ENCODE results near the gene RAPGEF3. TPM values are rescaled to one million over a fixed set of nuclear protein-coding genes. Genes with fewer than 3 reads are reported as not detected.

The RAPGEF3 gene
- total RNA-seq, 1 experiment from 2014 or later: 5.7 TPM

DNA sequence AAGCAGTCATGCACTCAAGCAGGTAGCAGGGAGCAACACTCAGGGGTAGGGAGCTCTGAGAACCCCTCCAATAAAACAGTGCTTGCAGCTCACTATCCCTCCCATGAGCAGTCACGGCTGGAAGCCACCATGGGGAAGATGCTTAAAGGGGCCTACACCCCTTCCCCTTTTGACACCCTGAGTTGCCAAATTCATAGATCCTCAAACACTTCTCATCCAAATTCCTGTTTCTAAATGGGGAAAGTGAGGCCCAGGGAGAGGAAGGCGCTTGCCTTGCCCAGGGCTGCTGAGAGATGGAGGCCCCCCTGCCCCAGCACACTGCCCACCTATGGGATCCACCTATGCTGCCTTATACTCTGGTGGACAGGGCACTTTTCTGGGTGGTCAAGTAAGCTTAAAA lies 26.2 kb downstream of the RAPGEF3 start:
- DNase-seq: no peak
- POLR2A ChIA-PET (ENCODE audit: unreplicated experiment): no interaction called here

DNA sequence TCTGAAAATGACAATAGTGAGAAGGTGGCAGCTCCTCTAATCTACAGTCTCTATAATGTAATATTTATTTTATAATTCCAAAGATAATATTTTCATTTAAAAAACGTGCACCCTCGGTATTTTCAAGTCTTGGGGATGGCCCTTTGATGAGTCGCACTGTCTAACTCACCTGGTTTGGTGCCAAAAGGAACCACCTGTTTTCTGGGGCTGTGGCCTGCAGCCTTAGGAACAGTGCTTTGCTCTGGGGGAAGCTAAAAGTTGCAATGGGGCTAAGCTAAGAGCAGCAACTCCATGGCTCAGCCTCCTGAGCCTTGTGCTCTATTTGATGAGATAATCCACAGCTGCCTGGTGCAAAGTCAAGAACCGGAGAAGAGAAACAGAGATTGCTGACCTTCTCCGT lies 27.0 kb downstream of the RAPGEF3 start:
- H3K36me3 ChIP-seq (ENCODE audit: low read depth): no peaks in the 10 kb centered on the region
- no peaks in the 10 kb centered on the region for H3K79me2 ChIP-seq (ENCODE audit: low read depth)
- no peak overlapping the region for H3K27ac ChIP-seq
- H4K20me1 ChIP-seq (ENCODE audit: insufficient read depth): no peaks in the 10 kb centered on the region
- TF ChIP-seq, protein P1, sequence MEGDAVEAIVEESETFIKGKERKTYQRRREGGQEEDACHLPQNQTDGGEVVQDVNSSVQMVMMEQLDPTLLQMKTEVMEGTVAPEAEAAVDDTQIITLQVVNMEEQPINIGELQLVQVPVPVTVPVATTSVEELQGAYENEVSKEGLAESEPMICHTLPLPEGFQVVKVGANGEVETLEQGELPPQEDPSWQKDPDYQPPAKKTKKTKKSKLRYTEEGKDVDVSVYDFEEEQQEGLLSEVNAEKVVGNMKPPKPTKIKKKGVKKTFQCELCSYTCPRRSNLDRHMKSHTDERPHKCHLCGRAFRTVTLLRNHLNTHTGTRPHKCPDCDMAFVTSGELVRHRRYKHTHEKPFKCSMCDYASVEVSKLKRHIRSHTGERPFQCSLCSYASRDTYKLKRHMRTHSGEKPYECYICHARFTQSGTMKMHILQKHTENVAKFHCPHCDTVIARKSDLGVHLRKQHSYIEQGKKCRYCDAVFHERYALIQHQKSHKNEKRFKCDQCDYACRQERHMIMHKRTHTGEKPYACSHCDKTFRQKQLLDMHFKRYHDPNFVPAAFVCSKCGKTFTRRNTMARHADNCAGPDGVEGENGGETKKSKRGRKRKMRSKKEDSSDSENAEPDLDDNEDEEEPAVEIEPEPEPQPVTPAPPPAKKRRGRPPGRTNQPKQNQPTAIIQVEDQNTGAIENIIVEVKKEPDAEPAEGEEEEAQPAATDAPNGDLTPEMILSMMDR (conservative IDR thresholded peaks at IDR 0.05): no peak
- no peak for TF ChIP-seq EZH2 (IDR thresholded peaks at IDR 0.05; ENCODE audit: low read depth)
- no peak for DNase-seq
- H3K4me2 ChIP-seq: no peak overlapping the region
- H3K9me3 ChIP-seq (ENCODE audit: insufficient read depth, low read depth): no peaks in the 10 kb centered on the region
- H3F3A ChIP-seq (ENCODE audit: insufficient read depth, low read depth): 0 out of 2 replicates have a peak, but pooled peaks cover 6% of the 10 kb centered on the region
- no peak overlapping the region for H2AFZ ChIP-seq
- H3K4me1 ChIP-seq (replicated peaks; ENCODE audit: insufficient read depth): no peaks in the 10 kb centered on the region
- no peaks in the 10 kb centered on the region for H3K27me3 ChIP-seq (ENCODE audit: insufficient read depth, low read depth)
- intact Hi-C loops (cut with micrococcal nuclease; ENCODE audit: unreplicated experiment): no loop called here
- ChIA-PET CTCF (interaction anchor here (0.7 to 1.1 kb wide), 2 partner anchors 11 to 1327 kb away, joined by 3 to 4 read pairs; no protein-coding TSS in a partner anchor), POLR2A (ENCODE audit: unreplicated experiment) (no interaction called here)
- no peaks in the 10 kb centered on the region for H3K9me2 ChIP-seq (ENCODE audit: insufficient read depth)
- H3K4me3 ChIP-seq: no peak overlapping the region
- no TSS peak for BruUV-seq (replicated peaks)

More for the DNA sequence above, 26.2 kb downstream of the RAPGEF3 start:
- H3K4me3 ChIP-seq: no peak overlapping the region
- CTCF ChIA-PET: interaction anchor here (0.7 to 1.1 kb wide), 2 partner anchors 10 to 104 kb away, joined by 3 to 4 read pairs; no protein-coding TSS in a partner anchor
- H3K9me3 ChIP-seq (ENCODE audit: insufficient read depth, low read depth): no peaks in the 10 kb centered on the region
- H3F3A ChIP-seq (ENCODE audit: insufficient read depth, low read depth): 0 out of 2 replicates have a peak, but pooled peaks cover 6% of the 10 kb centered on the region
- H3K36me3 ChIP-seq (ENCODE audit: low read depth): no peaks in the 10 kb centered on the region
- no peak overlapping the region for H3K4me2 ChIP-seq
- BruUV-seq (replicated peaks): no TSS peak
- no peaks in the 10 kb centered on the region for H3K27me3 ChIP-seq (ENCODE audit: insufficient read depth, low read depth)
- no peak overlapping the region for H3K27ac ChIP-seq
- H4K20me1 ChIP-seq (ENCODE audit: insufficient read depth): no peaks in the 10 kb centered on the region
- no peaks in the 10 kb centered on the region for H3K79me2 ChIP-seq (ENCODE audit: low read depth)
- H3K4me1 ChIP-seq (replicated peaks; ENCODE audit: insufficient read depth): no peaks in the 10 kb centered on the region
- no peaks in the 10 kb centered on the region for H3K9me2 ChIP-seq (ENCODE audit: insufficient read depth)
- intact Hi-C loops (cut with micrococcal nuclease; ENCODE audit: unreplicated experiment): no loop called here
- H2AFZ ChIP-seq: no peak overlapping the region
- TF ChIP-seq, protein P1 (conservative IDR thresholded peaks at IDR 0.05): no peak
- no peak for TF ChIP-seq EZH2 (IDR thresholded peaks at IDR 0.05; ENCODE audit: low read depth)

DNA sequence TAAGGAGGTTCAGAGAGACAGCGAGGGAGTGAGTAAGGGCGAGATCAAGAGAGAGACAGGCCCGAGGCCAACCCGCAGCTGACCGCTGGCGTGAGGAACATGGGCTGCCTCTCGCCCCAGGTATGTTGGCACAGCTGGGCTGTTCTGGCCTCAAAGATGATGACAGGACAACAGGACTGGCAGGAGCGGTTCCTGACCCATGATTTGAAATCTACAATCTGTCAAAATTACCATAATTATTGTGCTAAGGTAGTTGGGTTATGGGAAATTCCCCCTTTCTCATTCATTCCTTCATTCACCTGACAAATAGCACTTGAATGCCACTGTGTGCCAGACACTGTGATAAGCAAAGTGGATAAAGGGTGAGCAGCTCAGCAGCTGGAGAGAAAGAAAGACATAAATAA lies 28.3 kb downstream of the RAPGEF3 start:
- Histone ChIP-seq H4K20me1 (ENCODE audit: insufficient read depth) (no peaks in the 10 kb centered on the region), H3K9me2 (ENCODE audit: insufficient read depth) (no peaks in the 10 kb centered on the region), H3K36me3 (ENCODE audit: low read depth) (no peaks in the 10 kb centered on the region), H3K27ac (no peak overlapping the region), H3K9me3 (ENCODE audit: insufficient read depth, low read depth) (no peaks in the 10 kb centered on the region), H3F3A (ENCODE audit: insufficient read depth, low read depth) (0 out of 2 replicates have a peak, but pooled peaks cover 6% of the 10 kb centered on the region), H3K27me3 (ENCODE audit: insufficient read depth, low read depth) (no peaks in the 10 kb centered on the region), H3K4me3 (no peak overlapping the region), H3K4me2 (no peak overlapping the region), H3K4me1 (replicated peaks; ENCODE audit: insufficient read depth) (peaks cover 8% of the 10 kb centered on the region), H2AFZ (no peak overlapping the region), H3K79me2 (ENCODE audit: low read depth) (no peaks in the 10 kb centered on the region)
- CTCF ChIA-PET: interaction anchor here (1.3 kb wide), 1 partner anchor 11 kb away, joined by 3 read pairs; no protein-coding TSS in a partner anchor
- POLR2A ChIA-PET (ENCODE audit: unreplicated experiment): no interaction called here
- intact Hi-C loops (cut with micrococcal nuclease; ENCODE audit: unreplicated experiment): no loop called here
- BruUV-seq (replicated peaks): no TSS peak
- DNase-seq: peak in 1 of 2 experiments; percentile 47
- TF ChIP-seq EZH2 (IDR thresholded peaks at IDR 0.05; ENCODE audit: low read depth): no peak
- TF ChIP-seq, protein P1 (conservative IDR thresholded peaks at IDR 0.05): no peak

Data from PC-9 (cell line).